ENCODE results near the gene MYH9. TPM values are rescaled to one million over a fixed set of nuclear protein-coding genes. Genes with fewer than 3 reads are reported as not detected.

The MYH9 gene
- polyA plus RNA-seq, 1 donor from 2014 or later: 7.1 TPM

DNA sequence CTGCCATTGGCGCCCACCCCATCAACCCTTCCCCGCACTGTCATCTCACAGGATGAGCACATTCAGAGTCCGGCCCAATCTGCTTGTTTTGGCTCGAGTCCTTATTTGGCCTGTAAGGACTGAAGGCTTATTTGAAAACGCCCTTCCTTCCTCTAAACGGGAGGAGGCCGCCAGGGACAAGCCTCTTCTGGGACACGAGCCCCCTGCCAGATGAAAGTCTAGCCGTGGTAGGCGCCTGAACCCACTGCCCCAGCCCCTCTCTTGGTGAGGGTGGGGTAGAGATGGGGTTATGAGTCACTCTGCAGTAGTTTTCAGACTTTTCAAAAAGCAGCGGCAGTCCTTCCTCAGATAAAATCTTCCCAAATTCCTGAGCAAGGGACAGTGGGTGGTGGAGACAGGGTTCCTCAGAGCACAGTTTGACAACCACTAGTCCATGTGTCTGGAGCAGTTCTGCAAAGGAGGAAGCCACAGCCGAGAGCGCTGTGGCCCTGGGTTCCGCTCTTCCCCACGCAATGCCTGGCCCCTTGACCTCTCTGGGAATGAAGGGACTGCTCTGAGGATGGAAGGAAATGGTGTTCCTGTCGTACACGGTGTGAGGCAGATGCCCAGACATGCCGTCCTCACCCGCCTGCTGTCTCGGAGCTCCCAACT, 57.0 kb downstream of the MYH9 start:
- Histone ChIP-seq H3K4me3 (ENCODE audit: low read length) (no peak overlapping the region), H2AFZ (ENCODE audit: low read depth, low read length) (no peak overlapping the region), H3K9ac (ENCODE audit: low read length) (no peak overlapping the region), H3K79me2 (replicated peaks; ENCODE audit: insufficient read depth, low read length) (no peaks in the 10 kb centered on the region), H4K20me1 (ENCODE audit: insufficient read depth) (no peaks in the 10 kb centered on the region), H3K9me2 (ENCODE audit: insufficient read depth, low read length) (no peaks in the 10 kb centered on the region), H3K27ac (ENCODE audit: low read length) (no peak overlapping the region), H3F3A (ENCODE audit: insufficient read depth, low read length, poor library complexity, severe bottlenecking) (no peaks in the 10 kb centered on the region), H3K9me3 (ENCODE audit: low read length) (no peaks in the 10 kb centered on the region), H3K36me3 (ENCODE audit: insufficient read depth, low read length) (no peaks in the 10 kb centered on the region), H3K4me2 (ENCODE audit: low read length) (no peak overlapping the region), H3K27me3 (ENCODE audit: insufficient read depth, low read depth, low read length) (no peaks in the 10 kb centered on the region)
- TF ChIP-seq SMC3 (conservative IDR thresholded peaks at IDR 0.05; ENCODE audit: poor library complexity) (no peak), TAF1 (IDR thresholded peaks at IDR 0.05; ENCODE audit: low read depth) (no peak), MXI1 (conservative IDR thresholded peaks at IDR 0.05; ENCODE audit: poor library complexity, severe bottlenecking) (no peak), POLR2AphosphoS5 (IDR thresholded peaks at IDR 0.05) (no peak), EZH2 (IDR thresholded peaks at IDR 0.05; ENCODE audit: borderline replicate concordance, insufficient read depth, low read length, poor library complexity, severe bottlenecking) (no peak), EP300 (conservative IDR thresholded peaks at IDR 0.05; ENCODE audit: poor library complexity, severe bottlenecking) (no peak), RAD21 (conservative IDR thresholded peaks at IDR 0.05) (no peak)
- TF ChIP-seq, protein P1, sequence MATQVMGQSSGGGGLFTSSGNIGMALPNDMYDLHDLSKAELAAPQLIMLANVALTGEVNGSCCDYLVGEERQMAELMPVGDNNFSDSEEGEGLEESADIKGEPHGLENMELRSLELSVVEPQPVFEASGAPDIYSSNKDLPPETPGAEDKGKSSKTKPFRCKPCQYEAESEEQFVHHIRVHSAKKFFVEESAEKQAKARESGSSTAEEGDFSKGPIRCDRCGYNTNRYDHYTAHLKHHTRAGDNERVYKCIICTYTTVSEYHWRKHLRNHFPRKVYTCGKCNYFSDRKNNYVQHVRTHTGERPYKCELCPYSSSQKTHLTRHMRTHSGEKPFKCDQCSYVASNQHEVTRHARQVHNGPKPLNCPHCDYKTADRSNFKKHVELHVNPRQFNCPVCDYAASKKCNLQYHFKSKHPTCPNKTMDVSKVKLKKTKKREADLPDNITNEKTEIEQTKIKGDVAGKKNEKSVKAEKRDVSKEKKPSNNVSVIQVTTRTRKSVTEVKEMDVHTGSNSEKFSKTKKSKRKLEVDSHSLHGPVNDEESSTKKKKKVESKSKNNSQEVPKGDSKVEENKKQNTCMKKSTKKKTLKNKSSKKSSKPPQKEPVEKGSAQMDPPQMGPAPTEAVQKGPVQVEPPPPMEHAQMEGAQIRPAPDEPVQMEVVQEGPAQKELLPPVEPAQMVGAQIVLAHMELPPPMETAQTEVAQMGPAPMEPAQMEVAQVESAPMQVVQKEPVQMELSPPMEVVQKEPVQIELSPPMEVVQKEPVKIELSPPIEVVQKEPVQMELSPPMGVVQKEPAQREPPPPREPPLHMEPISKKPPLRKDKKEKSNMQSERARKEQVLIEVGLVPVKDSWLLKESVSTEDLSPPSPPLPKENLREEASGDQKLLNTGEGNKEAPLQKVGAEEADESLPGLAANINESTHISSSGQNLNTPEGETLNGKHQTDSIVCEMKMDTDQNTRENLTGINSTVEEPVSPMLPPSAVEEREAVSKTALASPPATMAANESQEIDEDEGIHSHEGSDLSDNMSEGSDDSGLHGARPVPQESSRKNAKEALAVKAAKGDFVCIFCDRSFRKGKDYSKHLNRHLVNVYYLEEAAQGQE (IDR thresholded peaks at IDR 0.05; ENCODE audit: borderline replicate concordance): no peak
- TF ChIP-seq, protein P2, sequence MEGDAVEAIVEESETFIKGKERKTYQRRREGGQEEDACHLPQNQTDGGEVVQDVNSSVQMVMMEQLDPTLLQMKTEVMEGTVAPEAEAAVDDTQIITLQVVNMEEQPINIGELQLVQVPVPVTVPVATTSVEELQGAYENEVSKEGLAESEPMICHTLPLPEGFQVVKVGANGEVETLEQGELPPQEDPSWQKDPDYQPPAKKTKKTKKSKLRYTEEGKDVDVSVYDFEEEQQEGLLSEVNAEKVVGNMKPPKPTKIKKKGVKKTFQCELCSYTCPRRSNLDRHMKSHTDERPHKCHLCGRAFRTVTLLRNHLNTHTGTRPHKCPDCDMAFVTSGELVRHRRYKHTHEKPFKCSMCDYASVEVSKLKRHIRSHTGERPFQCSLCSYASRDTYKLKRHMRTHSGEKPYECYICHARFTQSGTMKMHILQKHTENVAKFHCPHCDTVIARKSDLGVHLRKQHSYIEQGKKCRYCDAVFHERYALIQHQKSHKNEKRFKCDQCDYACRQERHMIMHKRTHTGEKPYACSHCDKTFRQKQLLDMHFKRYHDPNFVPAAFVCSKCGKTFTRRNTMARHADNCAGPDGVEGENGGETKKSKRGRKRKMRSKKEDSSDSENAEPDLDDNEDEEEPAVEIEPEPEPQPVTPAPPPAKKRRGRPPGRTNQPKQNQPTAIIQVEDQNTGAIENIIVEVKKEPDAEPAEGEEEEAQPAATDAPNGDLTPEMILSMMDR (IDR thresholded peaks at IDR 0.05; ENCODE audit: poor library complexity, severe bottlenecking): no peak

DNA sequence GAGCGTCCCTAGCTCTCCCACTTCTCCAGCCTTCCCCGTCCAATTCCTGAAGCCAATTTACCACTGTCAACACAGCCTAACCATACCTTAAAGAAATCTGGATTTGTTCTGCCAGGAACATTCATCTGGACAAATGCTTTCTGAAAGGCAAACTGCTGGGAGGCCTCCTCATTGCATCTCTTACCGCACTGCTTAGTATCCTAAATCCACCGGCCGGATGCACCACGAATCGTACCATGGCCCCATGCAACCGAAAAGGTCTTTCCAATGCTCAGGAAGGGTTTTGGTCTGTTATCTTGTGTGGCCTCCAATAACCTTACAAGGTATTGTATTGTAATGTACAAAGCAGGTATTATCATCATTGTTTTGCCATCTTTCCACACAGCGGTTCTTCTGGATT, 57.6 kb downstream of the MYH9 start:
- no peaks in the 10 kb centered on the region for H3K27me3 ChIP-seq (ENCODE audit: insufficient read depth, low read depth, low read length)
- H3K4me3 ChIP-seq (ENCODE audit: low read length): no peak overlapping the region
- H3K27ac ChIP-seq (ENCODE audit: low read length): peak overlapping the region; percentile 72
- TF ChIP-seq RAD21 (conservative IDR thresholded peaks at IDR 0.05): no peak
- H3K4me2 ChIP-seq (ENCODE audit: low read length): no peak overlapping the region
- H3F3A ChIP-seq (ENCODE audit: insufficient read depth, low read length, poor library complexity, severe bottlenecking): no peaks in the 10 kb centered on the region
- no peaks in the 10 kb centered on the region for H3K36me3 ChIP-seq (ENCODE audit: insufficient read depth, low read length)
- H4K20me1 ChIP-seq (ENCODE audit: insufficient read depth): no peaks in the 10 kb centered on the region
- no peaks in the 10 kb centered on the region for H3K9me3 ChIP-seq (ENCODE audit: low read length)
- no peaks in the 10 kb centered on the region for H3K9me2 ChIP-seq (ENCODE audit: insufficient read depth, low read length)
- H3K9ac ChIP-seq (ENCODE audit: low read length): peak overlapping the region; percentile 69
- H3K79me2 ChIP-seq (replicated peaks; ENCODE audit: insufficient read depth, low read length): no peaks in the 10 kb centered on the region
- peak overlapping the region; percentile 6 for H2AFZ ChIP-seq (ENCODE audit: low read depth, low read length)
